GM12878 (cell line): Measurements from ENCODE around the gene DYSF.

ENCODE experiments used
- CTCF ChIP-seq, 3 experiments: IDR thresholded peaks in 2 of 3; conservative IDR thresholded peaks in 1 of 3; 2 replicates each; pipeline ENCODE4 v1.5.1; 2011; ENCODE audit warnings: low read depth in 3 of 3, low read length in 3 of 3, mild to moderate bottlenecking in 3 of 3, control low read depth in 2 of 3, moderate library complexity in 2 of 3, inconsistent platforms in 1 of 3, mixed read lengths in 1 of 3; ENCODE audit not compliant: control insufficient read depth in 2 of 3, insufficient read depth in 1 of 3; ENCODE audit errors: extremely low read depth in 1 of 3
- EZH2 ChIP-seq: IDR thresholded peaks from 2 replicates; pipeline ENCODE4 v1.6.1; 2012; ENCODE audit warnings: low read depth, mild to moderate bottlenecking, control low read depth, inconsistent platforms, low read length, borderline replicate concordance; ENCODE audit not compliant: control insufficient read depth

DNA sequence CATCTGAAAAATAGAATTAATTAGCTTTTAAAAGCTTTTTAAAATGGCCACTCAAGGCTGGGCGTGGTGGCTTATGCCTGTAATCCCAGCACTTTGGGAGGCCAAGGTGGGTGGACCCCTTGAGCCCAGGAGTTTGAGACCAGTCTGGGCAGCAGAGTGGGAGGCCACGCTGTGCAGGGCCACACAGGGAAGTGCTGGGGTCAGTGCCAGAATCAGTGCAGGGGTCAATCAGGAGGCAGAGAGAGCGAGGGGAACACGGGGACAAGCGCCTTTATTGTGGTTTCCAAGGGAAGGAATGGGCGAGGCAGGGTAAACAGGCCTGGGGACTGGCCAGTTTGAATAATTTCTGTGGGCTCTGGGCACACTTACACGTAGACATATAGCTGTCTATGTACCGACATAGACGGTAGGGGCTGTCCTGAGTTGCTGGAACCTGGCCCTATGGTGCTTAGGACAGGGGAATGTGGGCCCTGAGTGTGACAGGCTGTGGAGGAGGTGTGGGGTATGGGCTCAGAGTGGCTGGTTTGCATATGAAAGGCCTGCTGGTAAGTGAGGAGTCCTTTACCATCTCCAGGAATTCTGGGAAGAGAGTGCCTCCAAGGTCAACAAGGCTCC lies 42.9 kb downstream of the DYSF start:
- TF ChIP-seq CTCF (IDR thresholded peaks at IDR 0.05 in 2 of 3, conservative IDR thresholded peaks at IDR 0.05 in 1 of 3; ENCODE audit: control insufficient read depth in 2 of 3, extremely low read depth in 1 of 3, insufficient read depth in 1 of 3, low read depth in 3 of 3, low read length in 3 of 3) (no peak), EZH2 (no peak)
